Gastroesophageal sphincter (tissue), 4 donors: ENCODE measurements around the gene HIP1R. TPM values are rescaled to one million over a fixed set of nuclear protein-coding genes. Genes with fewer than 3 reads are reported as not detected.

Experiments used
- ATAC-seq: fragments of 150-250 bp; one replicate; pipeline ENCODE4 v1.9.1; 2016; ENCODE audit warnings: mild to moderate bottlenecking, moderate library complexity
- H3K27ac ChIP-seq, 4 donors: fragments of 200-600 bp; sonication (generic) in 3 of 4; 1 replicate in 3 of 4; 2 replicates in 1 of 4; pipeline ENCODE4 v1.5.1; 2016 to 2019
- H3K27me3 ChIP-seq: fragments of 200-600 bp; sonication (generic); one replicate; pipeline ENCODE4 v1.5.1; 2019
- H3K36me3 ChIP-seq, 2 donors: fragments of 200-600 bp; sonication (generic); one replicate each; pipeline ENCODE4 v1.5.1; 2019; ENCODE audit warnings: control low read depth in 1 of 2
- H3K4me1 ChIP-seq, 3 donors: fragments of 200-600 bp; sonication (generic); 1 replicate in 2 of 3; 2 replicates in 1 of 3; pipeline ENCODE4 v1.5.1; 2016 to 2019; ENCODE audit warnings: control low read depth in 2 of 3
- H3K4me3 ChIP-seq, 2 donors: fragments of 200-600 bp; sonication (generic); one replicate each; pipeline ENCODE4 v1.5.1; 2019; ENCODE audit warnings: mild to moderate bottlenecking in 1 of 2, moderate library complexity in 1 of 2
- H3K9me3 ChIP-seq, 3 donors: fragments of 200-600 bp; sonication (generic); one replicate each; pipeline ENCODE4 v1.5.1; 2017 to 2019; ENCODE audit warnings: control low read depth in 2 of 3
- CTCF ChIP-seq, 4 experiments: fragments of 200-600 bp in 2 of 4; fragments of 450-650 bp in 2 of 4; sonication (generic) in 1 of 4; IDR thresholded peaks; one replicate each; pipeline ENCODE4 v1.5.1; 2017 to 2019; ENCODE audit warnings: antibody characterized with exemption in 4 of 4, mild to moderate bottlenecking in 2 of 4, moderate library complexity in 2 of 4
- EP300 ChIP-seq: sonication (generic); formaldehyde crosslinking; IDR thresholded peaks from one replicate; pipeline ENCODE4 v1.6.1; 2017; ENCODE audit warnings: antibody characterized with exemption, mild to moderate bottlenecking
- POLR2A ChIP-seq, 2 donors: fragments of 450-650 bp; IDR thresholded peaks; one replicate each; pipeline ENCODE4 v1.6.1; 2017; ENCODE audit warnings: antibody characterized with exemption in 2 of 2, mild to moderate bottlenecking in 2 of 2, moderate library complexity in 1 of 2
- POLR2AphosphoS5 ChIP-seq: sonication (generic); formaldehyde crosslinking; IDR thresholded peaks from one replicate; pipeline ENCODE4 v1.6.1; 2017; ENCODE audit warnings: antibody characterized with exemption
- WGBS, 2 donors: methylation state at CpG; one replicate each; pipeline ENCODE4 v1.1.5; 2018; ENCODE audit warnings: low coverage in 1 of 2; 5-methylcytosine and 5-hydroxymethylcytosine counted together
- total RNA-seq, 4 donors: library from RNA; depleted of rRNA; stranded (reverse); fragments of >200 nt; gene quantifications; one replicate each; pipeline ENCODE4 v1.1.0, GENCODE V29; 2016

HIP1R gene
- total RNA-seq, 4 donors from 2014 or later: 10.2 to 32.5 (median 23.9) TPM

GRCh38 chr12:122909442-122910288 is 74.4 kb downstream of the HIP1R start:
- 44 to 65% methylated on average over 10 to 12 of the region's 12 CpGs for WGBS, 2 donors
- Histone ChIP-seq H3K36me3 (no peaks in the 10 kb centered on the region), H3K27ac (no peak overlapping the region), H3K9me3 (no peaks in the 10 kb centered on the region), H3K4me1 (peaks cover 0 to 7% (median 0%) of the 10 kb centered on the region in 3 donors), H3K4me3 (no peak overlapping the region), H3K27me3 (no peaks in the 10 kb centered on the region)
- no peak for ATAC-seq
- TF ChIP-seq POLR2A (IDR thresholded peaks at IDR 0.05) (no peak), POLR2AphosphoS5 (no peak), EP300 (no peak), CTCF (IDR thresholded peaks at IDR 0.05) (no peak)

Other genes starting within 250 kb of the HIP1R start
- 1 to 10 TPM in 1 of 4 donors, under 1 TPM in 1, not detected in 2; 0.54 to 3.4 TPM for gene HCAR2, start 132.1 kb upstream of the HIP1R start, total RNA-seq
- gene HCAR3, start 118.6 kb upstream of the HIP1R start, total RNA-seq: not detected
- under 1 TPM in 3 of 4 donors, not detected in 1; 0.08 to 0.27 (median 0.16) TPM for gene HCAR1, start 104.6 kb upstream of the HIP1R start, total RNA-seq
- 10 to 100 TPM; 22.9 to 31.5 (median 23.9) TPM for gene DENR, start 82.6 kb upstream of the HIP1R start, total RNA-seq
- gene CCDC62, start 60.9 kb upstream of the HIP1R start, total RNA-seq: 1 to 10 TPM in 1 of 4 donors, under 1 TPM in 3; 0.23 to 1.2 (median 0.61) TPM
- 10 to 100 TPM; 23.4 to 47.4 (median 29.3) TPM for gene VPS37B, start 60.7 kb downstream of the HIP1R start, total RNA-seq
- 1 to 10 TPM; 2.3 to 8.4 (median 3.5) TPM for gene ABCB9, start 131.0 kb downstream of the HIP1R start, total RNA-seq
- gene OGFOD2, start 139.8 kb downstream of the HIP1R start, total RNA-seq: 10 to 100 TPM in 1 of 4 donors, 1 to 10 TPM in 3; 7.3 to 10.7 (median 8.3) TPM
- 100 to 1,000 TPM; 251 to 343 (median 302) TPM for gene ARL6IP4, start 145.2 kb downstream of the HIP1R start, total RNA-seq